Ishikawa (cell line): ENCODE measurements around the gene ADD3.

ENCODE experiments used
- CEBPB ChIP-seq: IDR thresholded peaks from 2 replicates; pipeline ENCODE4 v1.6.1; 2012
- EP300 ChIP-seq: IDR thresholded peaks from 2 replicates; pipeline ENCODE4 v1.6.1; 2012; ENCODE audit warnings: borderline replicate concordance
- MAX ChIP-seq: IDR thresholded peaks from 2 replicates; pipeline ENCODE4 v1.6.1; 2012

DNA sequence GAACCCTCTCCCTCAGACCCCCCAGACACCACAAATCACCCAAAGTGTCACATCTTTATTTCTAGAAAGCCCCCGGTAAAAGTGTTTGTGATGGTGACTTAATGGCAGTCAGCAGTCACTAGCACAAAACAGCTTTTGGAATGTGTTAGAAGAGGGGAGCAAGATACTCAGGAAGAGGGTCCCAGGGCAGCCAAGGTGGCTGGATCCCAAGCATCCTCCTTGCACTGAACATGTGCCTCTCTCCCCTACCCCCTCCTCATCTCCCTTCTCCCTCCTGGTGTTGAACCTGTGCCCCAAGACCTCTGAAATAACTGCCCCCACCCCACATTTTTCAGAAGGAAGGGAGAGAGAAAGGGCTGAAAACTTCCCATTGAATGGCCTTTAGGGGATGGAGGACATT is 161.8 kb downstream of the ADD3 start:
- TF ChIP-seq MAX (no peak), EP300 (no peak), CEBPB (no peak)
